Activated naive CD4-positive, alpha-beta T cell treated with anti-CD3 and anti-CD28 coated beads, Interleukin-2, amount 50 U/mL, for 24 hours (primary cell): ENCODE data around the gene GDPD5.

Experiments used
- H3K27ac Mint-ChIP-seq: one replicate; pipeline ENCODE4 v1.8.0; 2021; ENCODE audit warnings: mild to moderate bottlenecking, mixed read lengths
- H3K27me3 Mint-ChIP-seq: one replicate; pipeline ENCODE4 v1.8.0; 2021; ENCODE audit warnings: mixed read lengths
- H3K36me3 Mint-ChIP-seq: one replicate; pipeline ENCODE4 v1.8.0; 2021; ENCODE audit warnings: mixed read lengths
- H3K4me1 Mint-ChIP-seq: one replicate; pipeline ENCODE4 v1.8.0; 2021; ENCODE audit warnings: mixed read lengths
- H3K4me3 Mint-ChIP-seq: one replicate; pipeline ENCODE4 v1.8.0; 2021; ENCODE audit warnings: mild to moderate bottlenecking, mixed read lengths
- H3K9me3 Mint-ChIP-seq: one replicate; pipeline ENCODE4 v1.8.0; 2021; ENCODE audit warnings: mixed read lengths

The GDPD5 gene, protein sequence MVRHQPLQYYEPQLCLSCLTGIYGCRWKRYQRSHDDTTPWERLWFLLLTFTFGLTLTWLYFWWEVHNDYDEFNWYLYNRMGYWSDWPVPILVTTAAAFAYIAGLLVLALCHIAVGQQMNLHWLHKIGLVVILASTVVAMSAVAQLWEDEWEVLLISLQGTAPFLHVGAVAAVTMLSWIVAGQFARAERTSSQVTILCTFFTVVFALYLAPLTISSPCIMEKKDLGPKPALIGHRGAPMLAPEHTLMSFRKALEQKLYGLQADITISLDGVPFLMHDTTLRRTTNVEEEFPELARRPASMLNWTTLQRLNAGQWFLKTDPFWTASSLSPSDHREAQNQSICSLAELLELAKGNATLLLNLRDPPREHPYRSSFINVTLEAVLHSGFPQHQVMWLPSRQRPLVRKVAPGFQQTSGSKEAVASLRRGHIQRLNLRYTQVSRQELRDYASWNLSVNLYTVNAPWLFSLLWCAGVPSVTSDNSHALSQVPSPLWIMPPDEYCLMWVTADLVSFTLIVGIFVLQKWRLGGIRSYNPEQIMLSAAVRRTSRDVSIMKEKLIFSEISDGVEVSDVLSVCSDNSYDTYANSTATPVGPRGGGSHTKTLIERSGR

DNA sequence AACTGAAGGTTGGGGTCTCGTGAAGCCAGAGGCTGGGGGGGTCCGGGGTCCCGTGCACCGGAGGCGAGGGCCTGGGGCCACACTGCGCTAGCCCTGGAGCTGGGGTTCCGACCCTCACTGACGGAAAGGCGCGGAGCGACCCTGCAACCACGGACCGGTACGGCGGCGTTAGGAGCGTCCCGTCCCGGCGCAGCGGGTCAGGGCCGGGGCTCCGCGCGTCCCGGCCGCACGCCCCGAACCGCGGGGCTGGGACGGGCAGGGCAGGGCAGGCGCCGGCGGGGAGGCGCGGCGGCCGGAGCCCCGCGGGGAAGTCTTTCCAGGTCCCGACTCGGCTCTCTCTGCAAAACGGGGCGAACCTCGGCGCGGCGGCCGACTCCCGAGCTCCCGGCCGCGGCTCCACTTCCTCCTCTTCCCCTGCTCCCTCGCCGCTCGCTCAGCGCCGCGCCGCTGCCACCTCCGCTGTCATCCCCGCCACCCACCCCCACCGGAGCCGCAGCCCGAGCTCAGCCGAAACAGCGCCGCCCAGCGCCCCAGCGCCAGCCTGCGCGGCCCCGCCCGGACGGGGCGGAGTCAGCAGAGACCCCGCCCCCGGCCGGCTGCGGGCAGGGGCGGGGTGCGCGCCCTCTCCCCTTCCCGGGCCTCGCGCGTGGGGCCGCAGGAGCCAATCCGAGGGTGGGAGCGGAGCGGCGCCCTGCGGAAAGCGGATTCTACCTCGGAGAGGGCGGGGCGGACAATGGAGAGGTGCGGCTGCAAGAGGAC lies at the start of gene GDPD5:
GDPD5 (minus strand) TSS at position 509 of the 759 bp plus-strand sequence. CDS start 48,206 bp downstream, outside the sequence.
- Mint-ChIP-seq H3K4me1 (peaks cover 16% of the 10 kb centered on the region), H3K4me3 (peak within 1 kb of the TSS; percentile 74), H3K36me3 (no peaks in the 10 kb centered on the region), H3K9me3 (no peaks in the 10 kb centered on the region), H3K27ac (peak within 1 kb of the TSS; percentile 26), H3K27me3 (no peaks in the 10 kb centered on the region)

- no peaks in the 10 kb centered on the region for H3K27me3 Mint-ChIP-seq
- no peaks in the 10 kb centered on the region for H3K9me3 Mint-ChIP-seq
- no peak overlapping the region for H3K27ac Mint-ChIP-seq
- H3K4me3 Mint-ChIP-seq, result no peak overlapping the region
- peaks cover 5% of the 10 kb centered on the region for H3K4me1 Mint-ChIP-seq
- peaks cover 1% of the 10 kb centered on the region for H3K36me3 Mint-ChIP-seq
These were observed 49.2 kb upstream of the GDPD5 start for GRCh38 chr11:75574698-75575602.

GRCh38 chr11:75572744-75573143 lies 47.0 kb upstream of the GDPD5 start:
- peaks cover 5% of the 10 kb centered on the region for H3K4me1 Mint-ChIP-seq
- no peaks in the 10 kb centered on the region for H3K9me3 Mint-ChIP-seq
- H3K4me3 Mint-ChIP-seq, result no peak overlapping the region
- H3K27ac Mint-ChIP-seq, result peak overlapping the region; percentile 2
- no peaks in the 10 kb centered on the region for H3K27me3 Mint-ChIP-seq
- H3K36me3 Mint-ChIP-seq, result peaks cover 1% of the 10 kb centered on the region

DNA sequence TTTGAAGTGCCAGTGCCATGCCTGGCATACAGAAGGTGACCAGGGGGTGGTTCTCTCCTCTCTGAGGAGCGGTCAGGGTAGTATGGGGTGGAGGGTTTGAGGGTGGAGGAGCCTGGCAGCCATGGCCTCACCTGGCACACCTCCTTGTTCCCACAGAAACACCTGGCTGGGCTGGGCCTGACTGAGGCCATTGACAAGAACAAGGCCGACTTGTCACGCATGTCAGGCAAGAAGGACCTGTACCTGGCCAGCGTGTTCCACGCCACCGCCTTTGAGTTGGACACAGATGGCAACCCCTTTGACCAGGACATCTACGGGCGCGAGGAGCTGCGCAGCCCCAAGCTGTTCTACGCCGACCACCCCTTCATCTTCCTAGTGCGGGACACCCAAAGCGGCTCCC lies 45.9 kb upstream of the GDPD5 start:
- H3K27me3 Mint-ChIP-seq, result no peaks in the 10 kb centered on the region
- H3K27ac Mint-ChIP-seq, result no peak overlapping the region
- H3K36me3 Mint-ChIP-seq, result peaks cover 1% of the 10 kb centered on the region
- peaks cover 4% of the 10 kb centered on the region for H3K4me1 Mint-ChIP-seq
- H3K9me3 Mint-ChIP-seq, result no peaks in the 10 kb centered on the region
- H3K4me3 Mint-ChIP-seq, result no peak overlapping the region

- peaks cover 1% of the 10 kb centered on the region for H3K36me3 Mint-ChIP-seq
- H3K4me3 Mint-ChIP-seq, result no peak overlapping the region
- H3K27me3 Mint-ChIP-seq, result no peaks in the 10 kb centered on the region
- peaks cover 4% of the 10 kb centered on the region for H3K4me1 Mint-ChIP-seq
- no peak overlapping the region for H3K27ac Mint-ChIP-seq
- H3K9me3 Mint-ChIP-seq, result no peaks in the 10 kb centered on the region
These were observed 44.9 kb upstream of the GDPD5 start for GRCh38 chr11:75570559-75571139.

DNA sequence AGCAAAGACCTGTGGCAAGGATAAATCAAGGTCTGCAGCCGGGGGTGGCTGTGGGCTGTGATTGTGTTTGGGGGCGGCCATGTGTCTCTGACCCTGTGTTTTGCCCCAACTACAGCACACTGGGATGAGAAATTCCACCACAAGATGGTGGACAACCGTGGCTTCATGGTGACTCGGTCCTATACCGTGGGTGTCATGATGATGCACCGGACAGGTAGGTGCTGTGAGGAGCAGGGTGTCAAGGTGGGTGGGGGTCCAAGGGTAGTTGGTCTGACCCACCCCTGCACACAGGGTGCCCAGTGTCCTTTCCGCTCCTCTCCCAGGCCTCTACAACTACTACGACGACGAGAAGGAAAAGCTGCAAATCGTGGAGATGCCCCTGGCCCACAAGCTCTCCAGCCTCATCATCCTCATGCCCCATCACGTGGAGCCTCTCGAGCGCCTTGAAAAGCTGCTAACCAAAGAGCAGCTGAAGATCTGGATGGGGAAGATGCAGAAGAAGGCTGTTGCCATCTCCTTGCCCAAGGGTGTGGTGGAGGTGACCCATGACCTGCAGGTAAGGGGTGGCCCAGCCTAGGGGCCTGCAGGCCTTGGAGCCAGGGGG lies 43.0 kb upstream of the GDPD5 start:
- H3K27me3 Mint-ChIP-seq, result no peaks in the 10 kb centered on the region
- peaks cover 1% of the 10 kb centered on the region for H3K36me3 Mint-ChIP-seq
- H3K4me1 Mint-ChIP-seq, result peaks cover 13% of the 10 kb centered on the region
- no peaks in the 10 kb centered on the region for H3K9me3 Mint-ChIP-seq
- H3K4me3 Mint-ChIP-seq, result no peak overlapping the region
- H3K27ac Mint-ChIP-seq, result peak overlapping the region; percentile 59

DNA sequence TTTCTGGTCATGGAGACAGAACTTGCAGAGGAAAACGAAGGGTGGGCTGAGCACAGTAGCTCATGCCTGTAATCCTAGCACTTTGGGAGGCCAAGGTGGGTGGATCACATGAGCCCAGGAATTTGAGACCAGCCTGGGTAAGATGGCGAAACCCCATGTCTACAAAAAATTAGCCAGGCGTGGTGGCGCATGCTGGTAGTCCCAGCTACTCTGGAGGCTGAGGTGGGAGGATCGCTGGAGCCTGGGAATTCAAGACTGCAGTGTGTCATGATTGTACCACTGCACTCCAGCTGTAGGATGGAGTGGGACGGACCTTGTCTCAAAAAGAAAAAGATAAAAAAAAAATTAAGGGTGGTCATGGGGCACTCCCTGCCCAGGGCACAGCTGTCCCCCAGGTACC lies 42.2 kb upstream of the GDPD5 start:
- Mint-ChIP-seq H3K4me3 (no peak overlapping the region), H3K4me1 (peaks cover 20% of the 10 kb centered on the region), H3K36me3 (peaks cover 1% of the 10 kb centered on the region), H3K9me3 (no peaks in the 10 kb centered on the region), H3K27me3 (no peaks in the 10 kb centered on the region), H3K27ac (no peak overlapping the region)

GRCh38 chr11:75566763-75567279 lies 41.1 kb upstream of the GDPD5 start:
- H3K4me3 Mint-ChIP-seq, result no peak overlapping the region
- H3K27ac Mint-ChIP-seq, result no peak overlapping the region
- no peaks in the 10 kb centered on the region for H3K36me3 Mint-ChIP-seq
- H3K27me3 Mint-ChIP-seq, result no peaks in the 10 kb centered on the region
- H3K9me3 Mint-ChIP-seq, result no peaks in the 10 kb centered on the region
- H3K4me1 Mint-ChIP-seq, result peaks cover 31% of the 10 kb centered on the region

DNA sequence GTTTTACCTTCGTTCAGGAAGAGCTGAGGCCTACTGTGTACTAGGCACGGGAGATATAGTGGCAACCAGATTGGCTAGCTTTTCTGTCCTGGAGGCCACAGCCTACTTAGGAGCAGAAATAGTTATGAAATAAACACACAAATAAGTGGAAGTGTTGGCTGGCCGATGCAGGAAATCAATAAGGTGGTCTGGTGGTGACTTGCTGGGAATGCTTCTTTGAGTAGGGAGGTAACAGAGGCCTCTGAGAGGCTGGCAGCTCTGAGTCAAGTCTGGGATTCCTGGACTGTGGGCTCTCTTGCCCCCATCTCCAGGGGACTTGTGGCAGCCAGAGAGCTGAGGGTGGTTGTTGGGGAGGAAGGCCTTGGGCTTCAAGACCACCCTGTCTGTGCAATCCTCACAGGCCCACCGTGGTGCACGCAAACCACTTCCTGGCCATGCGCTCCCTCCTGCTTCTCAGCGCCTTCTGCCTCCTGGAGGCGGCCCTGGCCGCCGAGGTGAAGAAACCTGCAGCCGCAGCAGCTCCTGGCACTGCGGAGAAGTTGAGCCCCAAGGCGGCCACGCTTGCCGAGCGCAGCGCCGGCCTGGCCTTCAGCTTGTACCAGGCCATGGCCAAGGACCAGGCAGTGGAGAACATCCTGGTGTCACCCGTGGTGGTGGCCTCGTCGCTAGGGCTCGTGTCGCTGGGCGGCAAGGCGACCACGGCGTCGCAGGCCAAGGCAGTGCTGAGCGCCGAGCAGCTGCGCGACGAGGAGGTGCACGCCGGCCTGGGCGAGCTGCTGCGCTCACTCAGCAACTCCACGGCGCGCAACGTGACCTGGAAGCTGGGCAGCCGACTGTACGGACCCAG lies 40.4 kb upstream of the GDPD5 start:
- Mint-ChIP-seq H3K4me3 (no peak overlapping the region), H3K27me3 (no peaks in the 10 kb centered on the region), H3K36me3 (no peaks in the 10 kb centered on the region), H3K4me1 (peaks cover 36% of the 10 kb centered on the region), H3K9me3 (no peaks in the 10 kb centered on the region), H3K27ac (no peak overlapping the region)

DNA sequence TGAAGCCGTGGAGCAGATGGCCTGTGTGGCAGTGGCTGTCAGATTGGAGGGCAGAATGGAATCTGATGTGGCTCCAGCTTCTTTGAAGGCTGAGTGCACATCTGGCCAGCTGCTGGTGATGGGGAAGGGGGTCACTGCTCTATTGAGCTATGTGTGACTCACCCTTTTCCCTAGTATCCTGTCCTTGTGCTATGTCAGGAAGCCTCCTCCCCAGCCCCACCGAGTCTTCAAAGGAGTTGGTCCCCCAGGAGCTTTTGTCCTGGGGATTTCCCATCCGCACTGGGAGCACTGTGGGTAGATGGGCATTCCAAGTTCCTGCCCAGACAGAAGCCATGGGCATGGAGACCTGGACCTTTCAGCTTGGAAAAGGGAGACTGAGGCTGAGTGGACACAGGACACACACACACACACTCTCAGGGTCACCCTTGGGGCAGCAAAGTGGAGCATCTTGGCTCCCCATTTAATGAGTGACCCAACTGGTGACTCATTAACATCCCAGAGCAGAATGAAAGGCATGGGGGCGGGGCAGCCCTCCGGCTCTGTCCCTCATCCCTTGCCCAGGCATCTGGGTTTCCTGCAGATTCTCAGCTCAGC lies 39.6 kb upstream of the GDPD5 start:
- H3K4me3 Mint-ChIP-seq, result no peak overlapping the region

DNA sequence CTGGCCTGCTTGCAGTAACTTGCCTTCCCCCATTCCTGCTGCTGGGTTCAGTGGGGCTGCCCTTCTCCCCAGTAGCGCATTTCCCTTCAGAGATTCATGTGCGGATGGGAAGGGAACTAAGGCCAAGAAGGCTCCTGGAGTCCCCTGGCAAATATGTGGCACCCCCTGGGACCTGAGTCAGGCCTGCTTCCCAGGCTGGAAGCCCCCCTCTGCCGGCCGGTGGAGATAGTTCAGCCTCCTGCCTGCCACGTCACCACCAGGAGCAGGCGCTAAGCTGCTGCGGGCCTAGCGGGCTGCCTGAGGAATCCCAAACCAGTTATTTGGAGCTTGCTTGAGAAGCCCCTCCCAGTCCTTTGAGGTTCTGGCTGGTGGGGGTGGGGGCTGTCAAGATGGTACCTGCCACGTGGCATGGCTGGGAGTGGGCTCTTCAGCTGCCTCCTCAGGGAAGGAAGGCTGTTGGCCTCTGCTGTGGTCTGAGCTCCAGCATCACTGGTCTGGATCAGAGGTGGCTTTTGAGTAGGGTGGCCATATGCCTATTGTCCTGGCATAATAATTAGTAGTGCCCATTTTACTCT lies 38.3 kb upstream of the GDPD5 start:
- H3K27ac Mint-ChIP-seq, result peak overlapping the region; percentile 87
- no peaks in the 10 kb centered on the region for H3K36me3 Mint-ChIP-seq
- H3K4me1 Mint-ChIP-seq, result peaks cover 39% of the 10 kb centered on the region
- no peaks in the 10 kb centered on the region for H3K9me3 Mint-ChIP-seq
- H3K4me3 Mint-ChIP-seq, result peak overlapping the region; percentile 99
- H3K27me3 Mint-ChIP-seq, result no peaks in the 10 kb centered on the region

More for the DNA sequence above, 39.6 kb upstream of the GDPD5 start:
- Mint-ChIP-seq H3K27ac (no peak overlapping the region), H3K36me3 (no peaks in the 10 kb centered on the region), H3K4me1 (peaks cover 39% of the 10 kb centered on the region), H3K27me3 (no peaks in the 10 kb centered on the region), H3K9me3 (no peaks in the 10 kb centered on the region)

- peak overlapping the region; percentile 99 for H3K4me3 Mint-ChIP-seq
- peaks cover 39% of the 10 kb centered on the region for H3K4me1 Mint-ChIP-seq
- no peaks in the 10 kb centered on the region for H3K27me3 Mint-ChIP-seq
- H3K9me3 Mint-ChIP-seq, result no peaks in the 10 kb centered on the region
- peak overlapping the region; percentile 87 for H3K27ac Mint-ChIP-seq
- no peaks in the 10 kb centered on the region for H3K36me3 Mint-ChIP-seq
These were observed 37.8 kb upstream of the GDPD5 start for GRCh38 chr11:75563501-75563977.
